LNCaP clone FGC (cell line): ENCODE measurements around the gene GTPBP10.

Experiments used
- DNase-seq: peaks from one replicate; pipeline ENCODE4 v3.0.0-alpha.2; 2011; ENCODE audit warnings: low read depth
- H3K4me3 ChIP-seq: 2 replicates; pipeline ENCODE4 v1.5.1; 2011; ENCODE audit warnings: mild to moderate bottlenecking, low read depth, low read length, control low read depth
- CTCF ChIP-seq: IDR thresholded peaks from 2 replicates; pipeline ENCODE4 v1.5.1; 2012; ENCODE audit warnings: mild to moderate bottlenecking; ENCODE audit not compliant: control insufficient read depth, insufficient read depth; ENCODE audit errors: extremely low read depth

GTPBP10 gene

GRCh38 chr7:90313907-90314306, 32.6 kb upstream of the GTPBP10 start:
- H3K4me3 ChIP-seq = no peak overlapping the region
- no peak for DNase-seq
- TF ChIP-seq CTCF = no peak

- no peak for TF ChIP-seq CTCF
- no peak overlapping the region for H3K4me3 ChIP-seq
- DNase-seq = no peak
These were observed 26.5 kb upstream of the GTPBP10 start for GRCh38 chr7:90320014-90320413.

GRCh38 chr7:90320418-90320800, 26.1 kb upstream of the GTPBP10 start:
- TF ChIP-seq CTCF = no peak
- no peak for DNase-seq
- no peak overlapping the region for H3K4me3 ChIP-seq

GRCh38 chr7:90320801-90321494, 25.6 kb upstream of the GTPBP10 start, which contains the start of gene FAM237B:
Gene FAM237B, minus strand, starts transcription at chr7:90321304. Its CDS starts 1,556 bp downstream, at chr7:90319748.
- no peak within 1 kb of the TSS for H3K4me3 ChIP-seq
- no peak for TF ChIP-seq CTCF
- DNase-seq = no peak

GRCh38 chr7:90322837-90323236, 23.7 kb upstream of the GTPBP10 start:
- no peak for DNase-seq
- no peak for TF ChIP-seq CTCF
- H3K4me3 ChIP-seq = no peak overlapping the region

GRCh38 chr7:90326500-90326899, 20.0 kb upstream of the GTPBP10 start:
- H3K4me3 ChIP-seq = no peak overlapping the region
- TF ChIP-seq CTCF = no peak
- no peak for DNase-seq
